Aorta (tissue), 5 donors: ENCODE results near the gene VARS2. TPM values are rescaled to one million over a fixed set of nuclear protein-coding genes. Genes with fewer than 3 reads are reported as not detected.
"Not testable (repeated sequence)": the region's sequence is repeated elsewhere in the genome, so short reads cannot be mapped to it uniquely, and the experiment has no call there.

Source experiments
- ATAC-seq: fragments of 200-7000 bp; cut with Tn5 transposase; one replicate; pipeline ENCODE4 v1.9.1; 2022; ENCODE audit warnings: moderate library complexity; ENCODE audit not compliant: low FRiP score
- DNase-seq, 2 donors: peaks; one replicate each; pipeline ENCODE4 v3.0.0-alpha.2; 2020
- H3K27ac ChIP-seq, 2 donors: one replicate each; pipeline ENCODE4 v1.5.1; 2013; ENCODE audit warnings: low read length in 2 of 2, mild to moderate bottlenecking in 2 of 2, moderate library complexity in 2 of 2, control low read depth in 1 of 2, inconsistent platforms in 1 of 2, low read depth in 1 of 2
- H3K27me3 ChIP-seq, 2 donors: one replicate each; pipeline ENCODE4 v1.6.1; 2013; ENCODE audit warnings: control low read depth in 1 of 2, low read length in 1 of 2, mild to moderate bottlenecking in 1 of 2, moderate library complexity in 1 of 2; ENCODE audit not compliant: insufficient read depth in 2 of 2, control insufficient read depth in 1 of 2
- H3K36me3 ChIP-seq, 2 donors: one replicate each; pipeline ENCODE4 v1.6.1; 2013; ENCODE audit warnings: control low read depth in 1 of 2, low read length in 1 of 2, mild to moderate bottlenecking in 1 of 2; ENCODE audit not compliant: insufficient read depth in 2 of 2, control insufficient read depth in 1 of 2
- H3K4me1 ChIP-seq, 2 donors: one replicate each; pipeline ENCODE4 v1.6.1; 2013; ENCODE audit warnings: low read length in 2 of 2, control low read depth in 1 of 2, mild to moderate bottlenecking in 1 of 2, moderate library complexity in 1 of 2; ENCODE audit not compliant: insufficient read depth in 2 of 2, control insufficient read depth in 1 of 2
- H3K4me3 ChIP-seq, 2 donors: one replicate each; pipeline ENCODE4 v1.5.1; 2013; ENCODE audit warnings: low read length in 2 of 2, control low read depth in 1 of 2, mild to moderate bottlenecking in 1 of 2
- H3K9me3 ChIP-seq: one replicate; pipeline ENCODE4 v1.6.1; 2013; ENCODE audit warnings: mild to moderate bottlenecking, low read length; ENCODE audit not compliant: control insufficient read depth
- WGBS, 2 donors: extraction: QIAGEN DNeasy Blood & Tissue Kit; methylation state at CpG; one replicate each; pipeline ENCODE4 v1.1.7; 2013; 5-methylcytosine and 5-hydroxymethylcytosine counted together
- intact Hi-C, 2 donors: fragments of 100-400 bp; cut with DNase I; formaldehyde crosslinking; loops; one replicate each; pipeline versions ENCODE4 v1.14.2 to v1.15.0; 2022
- polyA plus RNA-seq, 2 donors: library from polyadenylated mRNA; stranded (reverse); fragments of 200-250 nt; gene quantifications; one replicate each; pipeline ENCODE4 v1.2.3, GENCODE V29; 2013
- total RNA-seq, 2 donors: library from RNA; stranded (reverse); fragmentation: NEBNext Ultra II Directional; extraction: Animal tissue kit (Norgen Biotek cat#: 25700); gene quantifications; one replicate each; pipeline ENCODE4 v1.2.1, GENCODE V29; 2021
- donor health status: healthy with polysubstance abuse.
- donor health status: Bipolar disorder and iron deficiency.
- donor health status: DM: no; HTN: no; CAD: no.
- donor health status: DM: no; HTN: no; CAD: no.
- donor health status: DM: yes; HTN: yes; CAD: no.

Gene VARS2
- total and polyA plus RNA-seq, 4 donors = 9.6 to 65.7 (median 17.5) TPM

GRCh38 chr6:30955367-30956042 is 41.5 kb downstream of the VARS2 start:
- no peak overlapping the region for H3K27ac ChIP-seq
- DNase-seq = peak; percentile 85 to 90
- no peaks in the 10 kb centered on the region for H3K27me3 ChIP-seq

GRCh38 chr6:30957716-30958115 is 43.7 kb downstream of the VARS2 start:
- Histone ChIP-seq H3K4me3 (no peak overlapping the region), H3K27ac (no peak overlapping the region), H3K4me1 (no peaks in the 10 kb centered on the region), H3K27me3 (peaks cover 0 to 1% of the 10 kb centered on the region in 2 donors), H3K9me3 (no peaks in the 10 kb centered on the region), H3K36me3 (no peaks in the 10 kb centered on the region)
- ATAC-seq = no peak
- intact Hi-C loops = no loop called here
- no peak for DNase-seq
- WGBS, 2 donors = 83 to 97% methylated on average over 2 of the region's 2 CpGs

More at GRCh38 chr6:30955367-30956042, 41.5 kb downstream of the VARS2 start:
- Histone ChIP-seq H3K9me3 (no peaks in the 10 kb centered on the region), H3K4me3 (peak overlapping the region; percentile 6 to 18), H3K36me3 (no peaks in the 10 kb centered on the region), H3K4me1 (no peaks in the 10 kb centered on the region)
- intact Hi-C loops = no loop called here
- ATAC-seq = peak; percentile 89
- 6% methylated on average over 39 to 46 of the region's 46 CpGs for WGBS, 2 donors

GRCh38 chr6:30960907-30961673 is 47.1 kb downstream of the VARS2 start:
- H3K27ac ChIP-seq = no peak overlapping the region
- ATAC-seq = no peak
- WGBS, 2 donors = 53 to 55% methylated on average over 9 of the region's 9 CpGs
- H3K36me3 ChIP-seq = no peaks in the 10 kb centered on the region
- no peaks in the 10 kb centered on the region for H3K4me1 ChIP-seq
- intact Hi-C loops = no loop called here
- no peak for DNase-seq
- H3K9me3 ChIP-seq = no peaks in the 10 kb centered on the region
- peaks cover 0 to 1% of the 10 kb centered on the region in 2 donors for H3K27me3 ChIP-seq
- no peak overlapping the region for H3K4me3 ChIP-seq

GRCh38 chr6:30962716-30963115 is 48.7 kb downstream of the VARS2 start:
- Histone ChIP-seq H3K9me3 (no peaks in the 10 kb centered on the region), H3K27ac (no peak overlapping the region), H3K4me3 (no peak overlapping the region), H3K36me3 (no peaks in the 10 kb centered on the region), H3K4me1 (no peaks in the 10 kb centered on the region), H3K27me3 (peaks cover 0 to 1% of the 10 kb centered on the region in 2 donors)
- intact Hi-C loops = no loop called here
- no peak for ATAC-seq
- no peak for DNase-seq

GRCh38 chr6:30963641-30964040 is 49.6 kb downstream of the VARS2 start:
- WGBS, 2 donors = 69 to 71% methylated on average over 6 of the region's 6 CpGs
- DNase-seq (no peak), ATAC-seq (no peak)
- no peaks in the 10 kb centered on the region for H3K36me3 ChIP-seq
- H3K4me1 ChIP-seq = no peaks in the 10 kb centered on the region
- no peak overlapping the region for H3K27ac ChIP-seq
- H3K4me3 ChIP-seq = no peak overlapping the region
- H3K9me3 ChIP-seq = no peaks in the 10 kb centered on the region
- intact Hi-C loops = no loop called here
- peaks cover 0 to 1% of the 10 kb centered on the region in 2 donors for H3K27me3 ChIP-seq

- Histone ChIP-seq H3K36me3 (no peaks in the 10 kb centered on the region), H3K9me3 (no peaks in the 10 kb centered on the region), H3K27me3 (peaks cover 0 to 1% of the 10 kb centered on the region in 2 donors), H3K27ac (no peak overlapping the region), H3K4me3 (no peak overlapping the region), H3K4me1 (no peaks in the 10 kb centered on the region)
- WGBS, 2 donors = 92 to 93% methylated on average over 4 of the region's 4 CpGs
- ATAC-seq (no peak), DNase-seq (no peak)
- intact Hi-C loops = no loop called here
Measured at GRCh38 chr6:30964075-30964474, 50.0 kb downstream of the VARS2 start.

- DNase-seq = no peak
- H3K27ac ChIP-seq = no peak overlapping the region
- H3K9me3 ChIP-seq = no peaks in the 10 kb centered on the region
- H3K4me1 ChIP-seq = no peaks in the 10 kb centered on the region
- H3K4me3 ChIP-seq = no peak overlapping the region
- no peak for ATAC-seq
- 83 to 87% methylated on average over 5 of the region's 5 CpGs for WGBS, 2 donors
- H3K36me3 ChIP-seq = no peaks in the 10 kb centered on the region
- intact Hi-C loops = no loop called here
- H3K27me3 ChIP-seq = peaks cover 0 to 1% of the 10 kb centered on the region in 2 donors
Measured at GRCh38 chr6:30965140-30965601, 51.1 kb downstream of the VARS2 start.

- H3K27me3 ChIP-seq = peaks cover 0 to 1% of the 10 kb centered on the region in 2 donors
- intact Hi-C loops = no loop called here
- H3K36me3 ChIP-seq = no peaks in the 10 kb centered on the region
- H3K9me3 ChIP-seq = no peaks in the 10 kb centered on the region
- no peak overlapping the region for H3K27ac ChIP-seq
- no peak for DNase-seq
- ATAC-seq = no peak
- no peak overlapping the region for H3K4me3 ChIP-seq
- WGBS, 2 donors = 74 to 76% methylated on average over 3 of the region's 3 CpGs
- H3K4me1 ChIP-seq = no peaks in the 10 kb centered on the region
Measured at GRCh38 chr6:30966154-30966553, 52.1 kb downstream of the VARS2 start.

- 87 to 94% methylated on average over 6 of the region's 6 CpGs for WGBS, 2 donors
- H3K4me1 ChIP-seq, H3K27me3 ChIP-seq, H3K36me3 ChIP-seq, intact Hi-C loops, H3K27ac ChIP-seq, H3K4me3 ChIP-seq, H3K9me3 ChIP-seq, ATAC-seq: not testable (repeated sequence)
- DNase-seq = peak in 1 of 2 donors; percentile 63
Measured at GRCh38 chr6:30969171-30969570, 55.1 kb downstream of the VARS2 start.
